ENCODE data around the gene CAPZA3. TPM values are rescaled to one million over a fixed set of nuclear protein-coding genes. Genes with fewer than 3 reads are reported as not detected.

Gene CAPZA3
- total and polyA plus RNA-seq, 2 donors (not counting 1 experiment from before 2014, with no cell fraction given), result not detected

DNA sequence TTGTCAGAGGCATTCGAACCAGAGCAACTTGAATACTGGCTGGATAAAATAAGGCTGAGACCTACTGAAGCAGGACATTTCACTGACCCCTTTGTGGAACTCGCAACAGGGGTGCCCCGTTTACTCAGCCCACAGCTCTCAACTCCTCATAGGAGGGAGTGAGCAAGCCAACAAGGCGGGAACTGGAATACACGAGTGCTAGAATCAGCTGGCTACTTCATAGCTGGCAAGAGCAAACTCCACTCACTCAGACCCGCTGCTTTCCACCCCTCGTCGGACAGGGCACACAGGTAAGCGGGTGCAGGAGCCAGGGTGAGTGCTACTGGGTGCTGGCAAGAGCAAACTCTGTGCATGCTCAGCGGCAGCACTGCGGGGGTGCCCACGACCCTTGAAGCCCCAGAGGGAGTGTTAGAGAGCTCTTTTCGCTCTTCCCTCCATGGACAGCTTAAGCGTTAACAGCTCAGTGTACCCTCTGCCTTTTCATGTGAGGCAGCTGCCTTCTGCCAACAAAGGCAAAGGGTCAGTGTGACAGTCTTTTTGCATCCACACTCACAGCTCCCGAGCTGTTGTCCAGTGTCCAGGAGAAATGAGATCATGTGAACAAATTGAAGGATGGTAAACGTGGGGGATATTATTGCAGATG, 15.7 kb downstream of the CAPZA3 start:
- 92% methylated on average over 15 of the region's 16 CpGs for WGBS (ENCODE audit: insufficient coverage)
- no peak overlapping the region for H3K9ac ChIP-seq (ENCODE audit: low read length)
- DNase-seq (no peak), ATAC-seq (ENCODE audit: low read depth) (no peak)
- H3K27ac ChIP-seq (ENCODE audit: low read length in 2 of 2), result no peak overlapping the region
- Mint-ChIP-seq H3K9me3 (ENCODE audit: insufficient read depth) (no peaks in the 10 kb centered on the region), H3K4me1 (no peaks in the 10 kb centered on the region), H3K27me3 (no peaks in the 10 kb centered on the region), H3K4me3 (no peak overlapping the region), H3K27ac (no peak overlapping the region)
- H3K79me2 ChIP-seq (ENCODE audit: control insufficient read depth, insufficient read depth, low read length), result no peaks in the 10 kb centered on the region
- H3K4me3 ChIP-seq (ENCODE audit: control extremely low read depth in 1 of 5, extremely low read depth in 1 of 5, insufficient read depth in 1 of 5, low read depth in 2 of 5, low read length in 4 of 5), result no peak overlapping the region
- no peaks in the 10 kb centered on the region for H3K36me3 ChIP-seq (replicated peaks in 1 of 2; ENCODE audit: control extremely low read depth in 1 of 2, control insufficient read depth in 1 of 2, extremely low read depth in 1 of 2, insufficient read depth in 2 of 2, low read length in 1 of 2)
- H3K4me1 ChIP-seq (ENCODE audit: control insufficient read depth in 2 of 2, insufficient read depth in 2 of 2, low read length in 2 of 2), result no peaks in the 10 kb centered on the region
- POLR2A ChIA-PET, result no interaction called here
- no peaks in the 10 kb centered on the region for H3K27me3 ChIP-seq (replicated peaks in 1 of 4; ENCODE audit: control extremely low read depth in 1 of 4, control insufficient read depth in 3 of 4, insufficient read depth in 4 of 4, low read length in 3 of 4)
- intact Hi-C loops (cut with micrococcal nuclease), result no loop called here
- CTCF ChIA-PET, result no interaction called here
- H3K9me3 ChIP-seq (ENCODE audit: control extremely low read depth in 1 of 3, control insufficient read depth in 2 of 3, insufficient read depth in 1 of 3, low read length in 2 of 3), result peaks cover 0 to 5% (median 0%) of the 10 kb centered on the region in 3 donors
- no peak overlapping the region for H3K4me2 ChIP-seq (replicated peaks; ENCODE audit: low read depth, low read length, poor library complexity, severe bottlenecking)
- H4K20me1 ChIP-seq (ENCODE audit: control insufficient read depth, insufficient read depth, low read length, poor library complexity, severe bottlenecking), result no peaks in the 10 kb centered on the region
- H2AFZ ChIP-seq (ENCODE audit: insufficient read depth, low read depth, low read length, poor library complexity, severe bottlenecking), result no peak overlapping the region
- no peak for TF ChIP-seq EZH2 (IDR thresholded peaks at IDR 0.05; ENCODE audit: borderline replicate concordance, insufficient read depth, low read depth, low read length, poor library complexity, severe bottlenecking)
- TF ChIP-seq, protein P1, sequence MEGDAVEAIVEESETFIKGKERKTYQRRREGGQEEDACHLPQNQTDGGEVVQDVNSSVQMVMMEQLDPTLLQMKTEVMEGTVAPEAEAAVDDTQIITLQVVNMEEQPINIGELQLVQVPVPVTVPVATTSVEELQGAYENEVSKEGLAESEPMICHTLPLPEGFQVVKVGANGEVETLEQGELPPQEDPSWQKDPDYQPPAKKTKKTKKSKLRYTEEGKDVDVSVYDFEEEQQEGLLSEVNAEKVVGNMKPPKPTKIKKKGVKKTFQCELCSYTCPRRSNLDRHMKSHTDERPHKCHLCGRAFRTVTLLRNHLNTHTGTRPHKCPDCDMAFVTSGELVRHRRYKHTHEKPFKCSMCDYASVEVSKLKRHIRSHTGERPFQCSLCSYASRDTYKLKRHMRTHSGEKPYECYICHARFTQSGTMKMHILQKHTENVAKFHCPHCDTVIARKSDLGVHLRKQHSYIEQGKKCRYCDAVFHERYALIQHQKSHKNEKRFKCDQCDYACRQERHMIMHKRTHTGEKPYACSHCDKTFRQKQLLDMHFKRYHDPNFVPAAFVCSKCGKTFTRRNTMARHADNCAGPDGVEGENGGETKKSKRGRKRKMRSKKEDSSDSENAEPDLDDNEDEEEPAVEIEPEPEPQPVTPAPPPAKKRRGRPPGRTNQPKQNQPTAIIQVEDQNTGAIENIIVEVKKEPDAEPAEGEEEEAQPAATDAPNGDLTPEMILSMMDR (IDR thresholded peaks at IDR 0.05), result no peak

DNA sequence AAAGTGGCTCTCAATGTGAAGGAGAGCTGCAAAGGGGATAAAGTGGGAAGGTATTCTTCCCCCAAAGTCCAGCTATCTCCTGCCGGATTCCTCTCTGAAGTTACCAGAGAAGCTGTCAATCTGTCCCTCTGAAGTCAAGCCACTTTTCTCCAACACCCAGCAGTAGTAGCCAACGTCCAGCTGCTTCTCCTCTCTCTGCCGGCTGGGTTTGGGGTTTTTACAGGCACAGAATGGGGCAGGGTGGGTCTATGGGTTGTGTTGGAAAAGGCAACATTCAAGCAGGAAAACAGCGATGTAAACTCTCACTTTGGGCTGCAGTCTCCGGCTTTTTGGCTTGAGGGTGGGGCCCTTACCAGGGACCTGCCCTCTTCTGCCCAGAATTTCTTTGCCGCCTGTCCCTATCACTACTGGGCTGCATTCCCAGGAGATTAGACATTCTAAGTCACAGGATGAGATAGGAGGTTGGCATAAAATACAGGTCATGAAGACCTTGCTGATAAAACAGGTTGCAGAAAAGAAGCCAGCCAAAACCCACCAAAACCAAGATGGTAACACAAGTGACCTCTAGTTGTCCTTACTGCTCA, 16.3 kb downstream of the CAPZA3 start:
- no peaks in the 10 kb centered on the region for H3K27me3 ChIP-seq (replicated peaks in 1 of 4; ENCODE audit: control extremely low read depth in 1 of 4, control insufficient read depth in 3 of 4, insufficient read depth in 4 of 4, low read length in 3 of 4)
- Mint-ChIP-seq H3K4me1 (no peaks in the 10 kb centered on the region), H3K27me3 (no peaks in the 10 kb centered on the region), H3K9me3 (ENCODE audit: insufficient read depth) (no peaks in the 10 kb centered on the region), H3K4me3 (no peak overlapping the region), H3K27ac (no peak overlapping the region)
- H3K4me2 ChIP-seq (replicated peaks; ENCODE audit: low read depth, low read length, poor library complexity, severe bottlenecking), result no peak overlapping the region
- no peak for DNase-seq
- H3K27ac ChIP-seq (ENCODE audit: low read length in 2 of 2), result no peak overlapping the region
- CTCF ChIA-PET, result no interaction called here
- H4K20me1 ChIP-seq (ENCODE audit: control insufficient read depth, insufficient read depth, low read length, poor library complexity, severe bottlenecking), result no peaks in the 10 kb centered on the region
- no peaks in the 10 kb centered on the region for H3K36me3 ChIP-seq (replicated peaks in 1 of 2; ENCODE audit: control extremely low read depth in 1 of 2, control insufficient read depth in 1 of 2, extremely low read depth in 1 of 2, insufficient read depth in 2 of 2, low read length in 1 of 2)
- no peak overlapping the region for H3K4me3 ChIP-seq (ENCODE audit: control extremely low read depth in 1 of 5, extremely low read depth in 1 of 5, insufficient read depth in 1 of 5, low read depth in 2 of 5, low read length in 4 of 5)
- no peak overlapping the region for H2AFZ ChIP-seq (ENCODE audit: insufficient read depth, low read depth, low read length, poor library complexity, severe bottlenecking)
- 100% methylated on average over 1 of the region's 6 CpGs for WGBS (ENCODE audit: insufficient coverage)
- no peaks in the 10 kb centered on the region for H3K79me2 ChIP-seq (ENCODE audit: control insufficient read depth, insufficient read depth, low read length)
- no peaks in the 10 kb centered on the region for H3K4me1 ChIP-seq (ENCODE audit: control insufficient read depth in 2 of 2, insufficient read depth in 2 of 2, low read length in 2 of 2)
- peaks cover 0 to 5% (median 0%) of the 10 kb centered on the region in 3 donors for H3K9me3 ChIP-seq (ENCODE audit: control extremely low read depth in 1 of 3, control insufficient read depth in 2 of 3, insufficient read depth in 1 of 3, low read length in 2 of 3)
- intact Hi-C loops (cut with micrococcal nuclease), result no loop called here
- TF ChIP-seq, protein P1 (IDR thresholded peaks at IDR 0.05), result no peak
- TF ChIP-seq EZH2 (IDR thresholded peaks at IDR 0.05; ENCODE audit: borderline replicate concordance, insufficient read depth, low read depth, low read length, poor library complexity, severe bottlenecking), result no peak
- no peak for ATAC-seq (ENCODE audit: low read depth)
- POLR2A ChIA-PET, result no interaction called here
- H3K9ac ChIP-seq (ENCODE audit: low read length), result no peak overlapping the region
